GM21447 (cell line): Measurements from ENCODE around the gene CD200R1L.
"Not testable (repeated sequence)": the region's sequence is repeated elsewhere in the genome, so short reads cannot be mapped to it uniquely, and the experiment has no call there.

Experiments used
- ATAC-seq: cut with Tn5 transposase; IDR thresholded peaks from one replicate; pipeline ENCODE4 v1.9.1; 2021; ENCODE audit not compliant: unreplicated experiment

Gene CD200R1L

GRCh38 chr3:112846764-112847163 is at the start of gene CD200R1L:
Gene CD200R1L (minus strand): TSS chr3:112846864. CDS start chr3:112829367, 17,497 bp downstream.
- no peak for ATAC-seq

GRCh38 chr3:112894258-112894657 is 47.6 kb upstream of the CD200R1L start:
- no peak for ATAC-seq

- no peak for ATAC-seq
Measured at GRCh38 chr3:112889357-112889756, 42.7 kb upstream of the CD200R1L start.

- ATAC-seq: no peak
Measured at GRCh38 chr3:112888381-112889085, 41.9 kb upstream of the CD200R1L start.

- ATAC-seq: no peak
Measured at GRCh38 chr3:112884678-112885290, 38.1 kb upstream of the CD200R1L start.

- no peak for ATAC-seq
Measured at GRCh38 chr3:112881891-112882290, 35.2 kb upstream of the CD200R1L start.

- no peak for ATAC-seq
Measured at GRCh38 chr3:112875561-112875960, 28.9 kb upstream of the CD200R1L start.

- ATAC-seq: no peak
Measured at GRCh38 chr3:112874725-112875124, 28.1 kb upstream of the CD200R1L start.

- ATAC-seq: peak; percentile 62
Measured at GRCh38 chr3:112873632-112874031, 27.0 kb upstream of the CD200R1L start.

GRCh38 chr3:112871735-112872134 is 25.1 kb upstream of the CD200R1L start:
- ATAC-seq: no peak

- no peak for ATAC-seq
Measured at GRCh38 chr3:112865757-112866156, 19.1 kb upstream of the CD200R1L start.

- ATAC-seq: no peak
Measured at GRCh38 chr3:112860898-112861297, 14.2 kb upstream of the CD200R1L start.

- no peak for ATAC-seq
Measured at GRCh38 chr3:112858410-112859069, 11.9 kb upstream of the CD200R1L start.

- no peak for ATAC-seq
Measured at GRCh38 chr3:112857526-112857925, 10.9 kb upstream of the CD200R1L start.

GRCh38 chr3:112856537-112856936 is 9.9 kb upstream of the CD200R1L start:
- ATAC-seq: no peak

- ATAC-seq: no peak
Measured at GRCh38 chr3:112855883-112856282, 9.2 kb upstream of the CD200R1L start.

- ATAC-seq: not testable (repeated sequence)
Measured at GRCh38 chr3:112855074-112855473, 8.4 kb upstream of the CD200R1L start.

GRCh38 chr3:112848196-112848595 is 1.5 kb upstream of the CD200R1L start:
- no peak for ATAC-seq

- peak; percentile 97 for ATAC-seq
Measured at GRCh38 chr3:112847692-112848091, 1.0 kb upstream of the CD200R1L start.

- no peak for ATAC-seq
Measured at GRCh38 chr3:112845772-112846171, 892 bp downstream of the CD200R1L start.

- ATAC-seq: no peak
Measured at GRCh38 chr3:112829046-112829445, 17.6 kb downstream of the CD200R1L start.
